Activated CD8-positive, alpha-beta memory T cell treated with anti-CD3 and anti-CD28 coated beads for 48 hours (primary cell): ENCODE results near the gene UBE2E1.
"Not testable (repeated sequence)": the region's sequence is repeated elsewhere in the genome, so short reads cannot be mapped to it uniquely, and the experiment has no call there.

Experiments
- DNase-seq, 3 experiments: peaks; one replicate each; pipeline ENCODE4 v3.0.0-alpha.2; 2020; ENCODE audit warnings: low read depth in 2 of 3, low spot score in 2 of 3

Gene UBE2E1

DNA sequence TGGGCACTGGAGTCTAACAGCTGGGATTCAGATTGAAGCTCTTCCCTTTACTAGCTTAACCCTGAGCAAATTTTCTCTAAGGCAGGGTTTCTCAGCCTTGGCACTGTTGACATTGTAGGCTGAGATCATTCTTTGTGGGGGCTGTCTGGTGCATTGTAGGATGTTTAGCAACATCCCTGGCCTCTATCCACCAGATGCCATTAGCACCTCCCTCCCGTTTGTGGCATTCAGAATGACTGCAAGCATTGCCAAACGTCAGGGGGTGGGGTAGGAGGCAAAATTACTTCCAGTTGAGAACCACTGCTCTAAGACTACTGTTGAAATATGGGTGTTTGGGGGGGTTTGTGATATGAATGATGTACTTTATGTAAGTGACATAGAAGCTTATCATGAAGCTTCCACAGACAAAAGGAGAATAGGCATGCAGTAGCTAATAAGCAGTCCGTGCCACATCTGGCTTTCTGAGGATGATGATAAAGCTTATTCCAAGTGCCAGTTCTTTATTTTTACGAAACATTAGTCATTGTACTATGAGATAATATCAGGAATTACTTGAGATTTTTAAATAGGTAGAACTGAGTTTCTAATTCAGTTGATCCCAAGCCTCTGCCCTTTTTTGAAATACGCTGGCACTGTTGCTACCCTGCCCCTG lies 71.7 kb downstream of the UBE2E1 start:
- no peak for DNase-seq

GRCh38 chr3:23879485-23879884 lies 73.7 kb downstream of the UBE2E1 start:
- no peak for DNase-seq

DNA sequence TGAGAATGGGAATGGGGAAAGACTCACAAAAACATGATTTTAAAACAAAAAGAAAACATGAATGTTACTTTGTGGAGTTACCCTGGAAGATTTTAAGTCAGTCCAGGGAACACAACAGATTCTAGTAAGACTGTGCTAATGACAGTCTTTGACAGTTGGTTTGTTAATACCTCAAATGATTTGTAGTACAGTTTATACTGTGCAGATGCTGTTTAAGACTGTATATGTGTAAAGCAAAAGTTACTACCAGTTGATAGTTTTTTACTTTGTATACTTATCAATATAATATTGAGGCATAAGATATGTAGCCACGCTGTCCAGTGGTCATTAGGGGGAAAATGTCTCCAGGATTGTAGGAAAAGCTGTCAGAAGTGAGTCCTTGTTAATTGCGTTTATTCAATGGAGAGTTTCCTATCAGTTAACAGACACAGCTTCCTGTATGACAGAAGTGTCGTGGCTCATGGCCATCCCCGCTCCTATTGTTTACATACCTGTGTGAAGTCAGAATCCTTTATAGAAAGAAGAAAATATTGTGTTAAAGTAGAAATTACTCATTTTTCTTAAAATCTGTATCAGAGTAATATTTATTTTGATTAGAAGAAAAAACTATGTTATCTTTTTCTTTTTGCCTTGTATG lies 75.1 kb downstream of the UBE2E1 start:
- DNase-seq = no peak

- DNase-seq = not testable (repeated sequence)
These were observed 76.2 kb downstream of the UBE2E1 start for GRCh38 chr3:23881993-23882392.

DNA sequence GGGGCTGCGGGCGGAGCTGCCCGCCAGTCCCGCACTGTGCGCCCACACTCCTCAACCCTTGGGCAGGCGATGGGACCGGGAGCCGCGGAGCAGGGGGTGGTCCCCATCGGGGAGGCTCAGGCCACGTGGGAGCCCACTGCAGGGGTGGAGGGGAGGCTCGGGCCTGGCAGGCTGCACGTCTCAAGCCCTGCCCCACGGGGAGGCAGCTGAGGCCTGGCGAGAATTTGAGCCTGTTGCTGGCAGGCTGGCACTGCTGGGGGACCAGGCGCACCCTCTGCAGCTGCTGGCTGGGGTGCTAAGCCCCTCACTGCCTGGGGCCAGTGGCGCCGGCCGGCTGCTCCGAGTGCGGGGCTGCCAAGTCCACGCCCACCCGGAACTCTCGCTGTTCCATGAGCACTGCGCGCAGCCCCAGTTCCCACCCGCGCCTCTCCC lies 76.7 kb downstream of the UBE2E1 start:
- no peak for DNase-seq

DNA sequence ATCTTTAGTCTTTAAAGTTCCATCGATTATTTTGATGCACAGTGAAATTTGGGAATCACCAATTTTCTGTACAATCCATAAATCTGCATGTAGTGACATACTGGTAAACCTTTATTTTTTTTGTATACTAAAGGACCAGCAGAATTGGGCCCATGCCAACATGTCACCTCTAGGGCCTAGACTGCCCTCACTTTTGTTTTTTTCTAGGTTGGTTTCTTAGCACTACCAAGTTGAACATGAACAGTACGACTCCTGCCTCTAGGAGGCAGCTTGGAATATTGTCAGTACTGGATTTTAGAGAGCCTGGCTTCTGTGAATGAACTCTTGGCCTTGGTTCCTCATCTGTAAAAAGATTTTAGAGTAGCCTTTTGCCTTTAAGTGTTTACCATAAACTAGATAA lies 78.7 kb downstream of the UBE2E1 start:
- no peak for DNase-seq

DNA sequence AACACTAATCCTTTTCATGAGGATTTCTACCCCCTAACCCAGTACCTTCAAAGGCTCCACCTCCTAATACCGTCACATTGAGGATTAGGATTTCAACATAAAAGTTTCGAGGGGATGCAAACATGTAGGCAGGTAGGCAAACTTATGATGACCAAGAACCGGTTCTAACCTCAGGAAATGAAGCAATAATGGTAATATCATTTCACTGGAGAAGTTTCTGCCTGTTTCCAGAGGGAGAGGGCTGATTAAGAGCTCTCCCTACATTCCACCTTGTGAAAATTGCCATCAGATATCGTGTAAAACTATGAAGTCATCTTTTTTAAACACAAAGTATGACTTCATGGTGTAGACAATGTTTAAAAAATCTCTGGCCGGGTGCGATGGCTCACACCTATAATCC lies 79.5 kb downstream of the UBE2E1 start:
- DNase-seq = no peak

DNA sequence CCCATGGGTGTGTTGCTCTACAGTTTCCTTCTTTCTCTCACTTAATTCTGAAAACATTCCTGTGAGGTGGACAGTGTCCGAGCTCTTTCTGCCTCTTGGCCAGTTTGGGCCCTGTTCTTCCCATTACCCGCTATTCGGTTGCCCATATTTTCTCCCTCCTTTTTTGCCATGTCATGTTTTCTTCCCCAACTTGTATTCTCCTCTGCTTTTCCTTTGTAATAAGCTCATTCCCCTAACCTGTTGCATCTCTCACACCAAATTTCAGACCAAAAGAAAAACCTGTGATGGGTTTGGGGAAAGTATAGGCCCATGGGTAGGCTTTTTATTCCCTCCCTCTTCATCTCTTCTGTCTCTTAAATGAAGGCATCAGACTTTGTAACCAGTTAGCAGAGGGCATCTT lies 80.6 kb downstream of the UBE2E1 start:
- no peak for DNase-seq

GRCh38 chr3:23888617-23889228 lies 83.0 kb downstream of the UBE2E1 start:
- DNase-seq = no peak

DNA sequence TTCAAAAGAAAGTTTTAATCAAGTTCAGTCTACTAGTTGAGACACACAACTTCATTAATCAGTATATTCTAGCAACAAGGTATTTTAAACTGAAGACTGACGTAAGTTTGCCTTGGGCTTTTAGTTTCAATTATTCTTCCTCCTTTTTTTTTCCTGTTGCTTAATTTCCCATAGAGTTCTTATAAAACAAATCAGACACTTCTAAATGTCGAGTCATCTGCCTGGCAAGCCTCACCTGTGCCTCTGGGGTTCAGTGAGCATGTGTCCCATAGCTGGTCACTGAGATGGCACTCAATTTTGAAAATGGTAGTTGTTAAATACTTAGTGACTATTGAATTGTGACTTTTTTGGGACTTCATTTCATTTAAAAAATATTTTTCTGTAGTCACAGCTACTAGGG lies 83.6 kb downstream of the UBE2E1 start:
- no peak for DNase-seq

DNA sequence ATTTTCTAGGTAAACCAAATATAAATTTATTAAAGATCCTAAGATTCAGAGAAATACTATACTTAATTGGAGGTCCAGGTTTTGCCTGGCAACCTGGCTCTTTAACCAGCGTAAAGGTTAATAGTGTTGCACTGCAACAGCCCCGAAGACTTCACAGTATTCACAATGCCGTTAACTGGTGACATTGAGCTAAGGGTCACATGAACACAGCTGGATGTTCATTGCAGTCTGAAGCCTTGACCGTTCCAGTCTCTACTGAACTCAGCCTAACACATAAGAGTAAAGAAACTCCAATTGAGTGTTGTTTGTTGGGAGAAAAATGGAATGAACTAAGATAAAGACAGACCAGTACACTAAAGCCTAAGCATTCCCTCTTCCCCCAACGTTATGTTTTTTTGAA lies 84.2 kb downstream of the UBE2E1 start:
- no peak for DNase-seq

GRCh38 chr3:23894254-23895061 lies 88.7 kb downstream of the UBE2E1 start:
- DNase-seq = no peak

DNA sequence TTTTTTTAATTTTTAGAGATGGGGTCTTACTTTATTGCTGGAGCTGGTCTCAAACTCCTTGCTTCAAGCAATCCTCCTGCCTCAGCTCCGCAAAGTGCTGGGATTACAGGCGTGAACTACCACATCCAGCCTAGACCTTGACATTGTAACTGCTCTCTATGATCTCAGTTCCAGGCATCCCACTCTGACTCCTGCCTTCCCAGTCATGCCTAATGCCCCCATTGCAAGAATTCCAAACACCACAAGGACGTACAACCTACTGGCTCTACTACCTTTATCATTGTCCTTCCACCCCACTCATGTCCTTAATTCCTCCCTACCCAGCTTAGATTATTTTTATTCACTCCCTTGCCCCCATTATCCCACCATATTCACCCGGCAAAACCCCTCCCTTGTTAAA lies 89.4 kb downstream of the UBE2E1 start:
- no peak for DNase-seq

DNA sequence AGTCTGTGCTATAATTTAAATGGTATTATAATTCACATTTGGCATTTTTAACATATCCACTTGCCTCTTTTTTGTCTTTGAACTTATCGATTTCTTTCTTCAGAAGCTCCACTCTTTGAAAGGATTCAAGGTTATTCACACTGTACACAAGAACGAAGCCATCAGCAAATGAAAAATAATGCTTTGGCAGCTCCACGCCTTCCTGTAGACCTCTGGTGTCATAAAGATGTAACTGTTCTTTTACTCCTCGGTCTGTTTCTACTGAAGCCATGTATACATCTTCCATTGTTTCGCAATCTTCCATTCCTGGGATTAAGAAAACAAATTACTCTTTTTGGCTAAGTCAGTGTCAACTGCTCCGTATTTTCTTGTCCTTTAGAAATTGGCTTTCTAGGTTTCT lies 95.0 kb downstream of the UBE2E1 start:
- DNase-seq = no peak

DNA sequence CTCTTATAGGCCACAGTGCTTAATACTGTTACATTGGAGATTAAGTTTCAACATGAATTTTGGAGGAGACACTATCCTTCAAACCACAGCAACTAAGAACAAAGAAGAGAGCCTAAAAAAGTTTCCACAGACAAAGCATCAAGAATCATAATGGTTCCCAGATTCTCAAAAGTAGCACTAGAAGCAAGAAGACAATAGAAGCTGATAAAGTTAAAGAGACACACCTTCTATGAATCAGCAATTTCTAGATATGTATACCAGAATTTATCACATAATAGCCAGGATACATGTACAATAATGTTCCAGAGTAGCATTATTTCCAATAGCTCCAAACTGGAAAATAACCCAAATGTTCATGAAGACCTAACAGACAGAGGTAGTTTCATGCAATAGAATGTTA lies 98.8 kb downstream of the UBE2E1 start:
- DNase-seq = no peak

GRCh38 chr3:23909341-23909740 lies 103.6 kb downstream of the UBE2E1 start:
- no peak for DNase-seq

- no peak for DNase-seq
These were observed 105.6 kb downstream of the UBE2E1 start for GRCh38 chr3:23911397-23911796.

- DNase-seq = not testable (repeated sequence)
These were observed 106.6 kb downstream of the UBE2E1 start for GRCh38 chr3:23912335-23912734.

GRCh38 chr3:23913182-23913581 lies 107.4 kb downstream of the UBE2E1 start:
- no peak for DNase-seq

DNA sequence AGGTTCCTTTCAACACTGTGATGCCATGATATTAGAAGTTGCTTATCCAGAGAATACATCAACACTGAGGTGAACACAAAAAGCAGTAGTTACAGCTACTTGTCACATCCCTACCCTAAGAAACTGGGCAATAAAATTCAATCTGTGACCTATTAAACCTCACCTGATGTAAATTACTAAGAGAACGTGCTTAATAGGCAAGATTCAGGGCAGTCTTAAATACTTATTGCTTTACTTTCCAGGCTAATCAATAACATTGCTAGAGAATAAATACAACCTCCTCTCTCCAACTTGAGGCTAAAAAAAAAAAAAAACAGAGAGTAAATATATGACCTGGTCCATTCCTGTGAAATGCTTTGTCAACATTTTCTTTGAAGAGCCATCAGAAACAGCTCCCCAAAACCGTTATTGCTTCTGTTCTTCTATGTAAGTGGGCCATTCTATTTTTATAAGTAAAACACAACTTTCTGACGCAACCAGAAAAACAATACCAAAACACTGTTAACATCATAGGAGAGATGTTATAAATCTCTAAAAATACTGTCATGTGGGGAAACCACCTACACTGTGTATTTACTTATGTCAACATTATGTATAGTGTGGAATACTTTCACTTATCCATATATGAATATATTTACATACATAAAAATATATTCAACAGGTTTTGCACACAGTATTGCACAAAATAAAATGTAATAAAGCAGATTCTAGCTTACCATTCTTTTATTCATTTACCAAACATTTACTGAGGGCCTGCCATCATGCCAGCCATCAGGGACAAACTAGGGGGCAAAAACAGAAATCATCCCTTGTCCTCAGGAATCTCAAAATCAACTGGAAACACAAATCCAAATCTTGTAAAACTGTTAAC lies 108.4 kb downstream of the UBE2E1 start:
- no peak for DNase-seq

GRCh38 chr3:23915537-23916108 lies 109.9 kb downstream of the UBE2E1 start:
- DNase-seq = no peak
